MG63 (cell line): ENCODE results near the gene SP1. TPM values are rescaled to one million over a fixed set of nuclear protein-coding genes. Genes with fewer than 3 reads are reported as not detected.
A peak's percentile ranks its signal among the peaks of the same experiment; 100 is the strongest.
"Not testable (repeated sequence)": the region's sequence is repeated elsewhere in the genome, so short reads cannot be mapped to it uniquely, and the experiment has no call there.

Experiments
- DNase-seq: peaks from one replicate; pipeline ENCODE4 v3.0.0-alpha.2; 2020
- H3K27me3 ChIP-seq: fragments of 250-450 bp; sonication (Bioruptor Pico); 2 replicates; pipeline ENCODE4 v1.5.1; 2020; ENCODE audit warnings: mild to moderate bottlenecking, moderate library complexity
- H3K36me3 ChIP-seq: fragments of 250-450 bp; sonication (Bioruptor Pico); 2 replicates; pipeline ENCODE4 v1.5.1; 2020; ENCODE audit warnings: mild to moderate bottlenecking, moderate library complexity
- H3K4me3 ChIP-seq: fragments of 250-450 bp; sonication (Bioruptor Pico); 2 replicates; pipeline ENCODE4 v1.5.1; 2020; ENCODE audit warnings: mild to moderate bottlenecking, moderate library complexity
- H3K9me3 ChIP-seq: fragments of 250-450 bp; sonication (Bioruptor Pico); 2 replicates; pipeline ENCODE4 v1.5.1; 2020; ENCODE audit warnings: mild to moderate bottlenecking, moderate library complexity
- total RNA-seq: library from RNA; depleted of rRNA; stranded (reverse); fragments of >200 nt; shearing (Covaris generic); gene quantifications from 2 replicates; pipeline ENCODE4 v1.2.3, GENCODE V29; 2014; ENCODE audit warnings: low replicate concordance

Gene SP1
- total RNA-seq, 1 experiment from 2014 or later, result 22.3 TPM

DNA sequence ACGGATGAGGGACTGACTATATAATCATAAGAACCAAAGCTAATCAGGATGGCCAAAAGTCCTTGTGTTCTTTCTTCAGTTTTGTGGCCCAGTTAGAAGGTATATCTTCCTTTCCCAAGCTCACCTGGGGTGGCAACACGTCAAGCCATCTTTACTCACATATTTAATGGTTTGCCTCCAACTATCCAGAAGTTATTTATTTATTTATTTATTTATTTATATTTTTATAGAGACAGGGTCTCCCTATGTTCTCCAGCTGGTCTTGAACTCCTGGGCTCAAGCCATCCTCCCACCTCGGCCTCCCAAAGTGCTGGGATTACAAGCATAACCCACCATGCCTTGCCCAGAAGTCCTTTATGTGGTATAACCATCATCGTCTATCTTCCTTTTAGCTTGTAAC lies 32.1 kb upstream of the SP1 start:
- Histone ChIP-seq H3K36me3 (no peaks in the 10 kb centered on the region), H3K9me3 (no peaks in the 10 kb centered on the region), H3K27me3 (no peaks in the 10 kb centered on the region), H3K4me3 (no peak overlapping the region)
- no peak for DNase-seq

DNA sequence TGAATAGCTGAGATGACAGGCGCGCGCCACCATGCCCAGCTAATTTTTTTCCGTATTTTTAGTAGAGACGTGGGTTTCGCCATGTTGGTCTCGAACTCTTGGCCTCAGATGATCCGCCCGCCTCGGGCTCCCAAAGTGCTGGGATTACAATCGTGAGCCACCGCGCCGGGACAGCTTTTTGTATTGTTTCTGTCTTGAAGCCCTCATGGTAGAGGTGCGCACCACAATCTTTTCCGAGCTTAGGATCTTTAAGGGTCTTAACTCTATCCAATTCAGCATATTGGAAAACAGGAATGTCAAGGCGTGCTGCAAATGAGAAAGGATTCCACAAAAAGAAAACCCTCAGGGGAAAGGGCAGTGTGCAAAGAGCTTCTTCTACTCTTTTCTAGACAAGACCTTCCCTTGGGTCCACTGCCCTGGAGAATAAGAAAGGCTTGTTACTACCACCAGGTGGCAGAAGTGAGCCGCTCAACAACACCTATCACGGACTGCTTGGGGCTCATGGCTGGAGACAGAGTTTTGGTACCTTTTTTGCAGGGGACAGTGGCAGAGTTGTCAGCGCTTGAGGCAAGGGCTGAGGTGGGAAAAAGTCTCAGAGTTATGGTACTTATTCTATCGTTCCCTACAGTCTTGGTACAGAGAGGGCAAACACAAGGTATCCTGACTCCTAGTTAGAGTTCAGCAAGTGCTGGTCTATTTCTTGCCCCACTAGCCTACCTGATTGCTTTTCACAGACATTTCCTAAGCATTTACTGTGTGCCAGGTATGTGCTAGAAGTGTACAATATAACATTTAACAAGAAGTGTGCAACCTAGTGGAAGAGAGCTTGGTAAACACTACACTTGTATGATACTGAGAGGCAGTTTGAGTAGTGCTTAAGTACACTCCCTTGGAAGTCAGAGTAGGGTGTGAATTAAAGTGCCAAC lies 27.4 kb upstream of the SP1 start:
- no peaks in the 10 kb centered on the region for H3K9me3 ChIP-seq
- H3K36me3 ChIP-seq, result no peaks in the 10 kb centered on the region
- no peaks in the 10 kb centered on the region for H3K27me3 ChIP-seq
- H3K4me3 ChIP-seq, result no peak overlapping the region
- peak; percentile 62 for DNase-seq

DNA sequence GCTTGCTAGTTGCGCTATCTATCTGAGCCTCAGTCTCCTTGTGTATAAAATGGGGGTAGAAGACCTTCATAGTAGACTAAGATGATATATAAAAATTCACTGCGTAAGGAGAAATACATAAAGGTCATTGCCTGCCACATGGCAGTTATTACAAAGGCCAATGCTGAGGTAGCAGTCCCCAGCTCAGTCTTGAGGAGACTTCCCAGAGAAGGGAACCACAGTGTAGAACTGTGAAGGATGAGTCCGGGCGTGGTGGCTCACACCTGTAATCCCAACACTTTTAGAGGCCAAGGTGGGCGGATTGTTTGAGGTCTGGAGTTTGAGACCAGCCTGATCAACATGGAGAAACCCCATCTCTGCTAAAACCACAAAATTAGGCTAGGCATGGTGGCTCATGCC lies 26.7 kb upstream of the SP1 start:
- Histone ChIP-seq H3K9me3 (no peaks in the 10 kb centered on the region), H3K4me3 (no peak overlapping the region), H3K27me3 (no peaks in the 10 kb centered on the region), H3K36me3 (no peaks in the 10 kb centered on the region)
- DNase-seq, result no peak

DNA sequence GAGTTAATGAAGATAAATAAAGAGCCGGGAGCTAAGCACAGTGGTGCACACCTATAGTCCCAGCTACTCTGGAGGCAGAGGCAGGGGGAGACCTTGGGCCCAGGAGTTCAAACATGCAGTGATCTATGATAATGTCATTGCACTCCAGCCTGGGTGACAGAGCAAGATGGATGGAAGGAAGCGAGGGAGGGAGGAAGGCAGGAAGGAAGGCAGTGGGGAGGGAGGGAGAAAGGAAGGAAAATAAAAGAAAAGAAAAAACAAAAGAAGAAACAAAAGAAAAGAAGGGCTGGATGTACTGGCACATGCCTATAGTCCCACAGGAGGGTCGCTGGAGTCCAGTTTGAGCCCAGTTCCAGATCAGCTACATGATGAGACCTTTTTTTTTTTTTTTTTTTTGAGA lies 24.9 kb upstream of the SP1 start:
- no peak for DNase-seq
- H3K36me3 ChIP-seq, result no peaks in the 10 kb centered on the region
- H3K4me3 ChIP-seq, result no peak overlapping the region
- no peaks in the 10 kb centered on the region for H3K9me3 ChIP-seq
- no peaks in the 10 kb centered on the region for H3K27me3 ChIP-seq

DNA sequence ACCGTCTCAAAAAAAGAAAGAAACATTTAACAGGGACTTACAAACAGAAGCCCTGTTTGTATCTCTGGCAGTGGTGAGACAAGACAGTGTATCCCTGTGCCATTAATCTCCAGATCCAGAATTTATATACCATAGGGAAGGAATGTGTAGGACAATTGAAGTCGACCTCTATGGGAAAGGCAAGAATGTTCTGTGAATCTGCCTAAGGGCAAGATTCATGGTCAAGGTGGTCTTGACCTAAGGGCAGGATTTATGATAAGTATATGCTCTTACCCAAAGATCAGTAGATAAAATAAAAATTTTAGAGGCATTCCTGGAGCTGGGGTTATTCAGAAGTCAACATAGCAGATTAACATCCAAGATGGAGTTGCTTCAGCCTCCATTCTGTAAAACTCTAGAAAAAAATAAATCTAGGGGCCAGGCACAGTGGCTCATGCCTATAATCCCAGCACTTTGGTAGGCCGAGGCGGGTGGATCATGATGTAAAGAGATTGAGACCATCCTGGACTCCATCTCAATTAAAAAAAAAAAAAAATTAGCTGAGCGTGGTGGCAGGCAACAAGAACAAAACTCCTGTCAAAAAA lies 21.0 kb upstream of the SP1 start:
- Histone ChIP-seq H3K9me3 (no peaks in the 10 kb centered on the region), H3K27me3 (no peaks in the 10 kb centered on the region), H3K36me3 (no peaks in the 10 kb centered on the region), H3K4me3 (no peak overlapping the region)
- DNase-seq, result no peak

DNA sequence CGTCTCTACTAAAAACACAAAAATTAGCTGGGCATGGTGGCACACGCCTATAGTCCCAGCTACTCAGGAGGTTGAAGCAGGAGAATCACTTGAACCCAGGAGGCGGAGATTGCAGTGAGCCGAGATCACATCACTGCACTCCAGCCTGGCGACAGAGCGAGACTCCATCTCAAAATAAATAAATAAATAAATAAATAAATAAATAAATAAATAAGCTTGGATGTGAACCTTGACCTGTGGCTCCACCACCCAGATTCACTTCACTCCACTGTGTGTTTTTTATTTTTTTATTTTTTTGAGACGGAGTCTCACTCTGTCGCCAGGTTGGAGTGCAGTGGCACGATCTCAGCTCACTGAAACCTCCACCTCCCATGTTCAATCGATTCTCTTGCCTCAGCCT lies 18.3 kb upstream of the SP1 start:
- H3K36me3 ChIP-seq, H3K4me3 ChIP-seq, H3K9me3 ChIP-seq, H3K27me3 ChIP-seq, DNase-seq: not testable (repeated sequence)

DNA sequence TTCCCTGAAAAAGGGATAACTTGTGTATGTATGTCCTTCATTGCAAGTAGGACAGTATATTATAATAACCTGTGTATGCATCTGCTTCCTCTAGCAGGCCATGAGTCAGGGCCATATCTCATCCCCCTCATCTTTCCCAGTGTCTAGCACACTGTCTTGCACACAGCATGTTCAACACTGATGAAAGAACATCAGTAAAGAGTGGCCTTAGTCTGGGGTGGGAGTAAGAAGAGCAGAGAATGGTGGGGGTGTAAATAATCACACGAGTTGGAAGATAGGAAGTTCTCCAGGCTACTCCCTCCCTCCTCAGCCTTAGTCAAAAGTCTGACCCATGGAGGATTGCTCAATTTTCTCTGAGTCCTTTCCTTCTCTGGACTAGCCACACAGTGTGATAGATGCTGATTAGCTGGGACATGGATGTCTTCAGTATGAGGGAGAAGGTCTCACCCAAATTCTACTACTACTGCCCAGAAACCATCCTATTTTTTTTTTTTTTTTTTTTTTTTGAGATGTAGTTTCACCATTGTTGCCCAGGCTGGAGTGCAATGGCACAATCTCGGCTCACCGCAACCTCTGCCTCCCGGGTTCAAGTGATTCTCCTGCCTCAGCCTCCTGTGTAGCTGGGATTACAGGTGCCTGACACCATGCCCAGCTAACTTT lies 14.6 kb upstream of the SP1 start:
- Histone ChIP-seq H3K27me3 (no peaks in the 10 kb centered on the region), H3K36me3 (no peaks in the 10 kb centered on the region), H3K4me3 (no peak overlapping the region), H3K9me3 (peaks cover 3% of the 10 kb centered on the region)
- DNase-seq, result no peak

DNA sequence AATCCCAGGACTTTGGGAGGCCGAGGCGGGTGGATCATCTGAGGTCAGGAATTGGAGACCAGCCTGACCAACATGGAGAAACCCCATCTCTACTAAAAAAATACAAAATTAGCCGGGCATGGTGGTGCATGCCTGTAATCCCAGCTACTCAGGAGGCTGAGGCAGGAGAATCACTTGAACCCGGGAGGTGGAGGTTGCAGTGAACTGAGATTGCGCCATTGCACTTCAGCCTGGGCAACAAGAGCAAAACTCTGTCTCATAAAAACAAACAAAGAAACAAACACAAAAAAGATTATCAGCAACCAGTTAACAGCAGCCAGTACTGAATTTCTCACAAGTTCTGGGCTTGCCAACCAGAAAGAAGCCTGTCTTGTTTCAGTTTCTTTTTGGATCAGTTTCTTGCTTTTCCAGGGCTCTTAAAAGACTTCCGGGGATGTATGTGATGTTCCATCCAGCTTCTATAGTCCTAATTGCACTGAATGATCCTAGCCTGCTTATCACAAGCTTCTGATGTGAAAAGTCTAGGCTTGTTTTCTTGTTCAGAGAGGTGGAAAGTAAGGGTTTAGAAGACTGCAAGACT lies 6.3 kb upstream of the SP1 start:
- not testable (repeated sequence) for H3K36me3 ChIP-seq, DNase-seq, H3K9me3 ChIP-seq, H3K4me3 ChIP-seq, H3K27me3 ChIP-seq

DNA sequence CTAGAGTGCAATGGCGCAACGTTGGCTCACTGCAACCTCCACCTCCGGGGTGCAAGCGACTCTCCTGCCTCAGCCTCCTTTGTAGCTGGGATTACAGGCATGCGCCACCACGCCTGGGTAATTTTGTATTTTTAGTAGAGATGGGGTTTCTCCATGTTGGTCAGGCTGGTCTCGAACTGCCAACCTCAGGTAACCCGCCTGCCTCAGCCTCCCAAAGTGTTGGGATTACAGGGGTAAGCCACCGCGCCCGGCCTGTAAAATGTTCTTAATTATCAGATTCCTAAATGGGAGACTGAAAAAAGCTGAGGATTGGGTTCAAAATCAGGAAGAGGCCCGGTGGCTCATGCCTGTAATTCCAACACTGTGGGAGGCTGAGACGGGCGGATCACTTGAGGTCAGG lies 5.7 kb upstream of the SP1 start:
- H3K9me3 ChIP-seq, H3K4me3 ChIP-seq, H3K36me3 ChIP-seq, H3K27me3 ChIP-seq, DNase-seq: not testable (repeated sequence)

DNA sequence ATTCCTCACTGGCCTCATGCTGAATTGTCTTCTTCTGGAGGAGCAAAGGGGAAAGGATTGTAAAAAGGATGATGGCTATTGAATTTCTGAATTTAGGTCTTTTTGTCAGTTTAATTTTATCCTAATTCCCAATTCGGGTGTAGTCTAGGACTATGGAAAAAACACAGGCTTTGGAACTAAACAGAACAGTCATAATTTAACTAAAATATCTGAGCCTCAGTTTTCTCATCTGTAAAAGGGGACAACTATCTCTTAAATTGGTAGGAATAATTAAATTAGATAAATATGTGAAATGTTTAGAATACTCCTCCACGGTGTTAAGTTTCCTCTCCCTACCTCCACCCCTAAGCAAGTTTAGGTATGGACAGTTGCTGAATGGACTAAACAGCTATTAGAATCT lies 3.2 kb upstream of the SP1 start:
- Histone ChIP-seq H3K4me3 (no peak overlapping the region), H3K9me3 (no peaks in the 10 kb centered on the region), H3K36me3 (peaks cover 8% of the 10 kb centered on the region), H3K27me3 (no peaks in the 10 kb centered on the region)
- no peak for DNase-seq

DNA sequence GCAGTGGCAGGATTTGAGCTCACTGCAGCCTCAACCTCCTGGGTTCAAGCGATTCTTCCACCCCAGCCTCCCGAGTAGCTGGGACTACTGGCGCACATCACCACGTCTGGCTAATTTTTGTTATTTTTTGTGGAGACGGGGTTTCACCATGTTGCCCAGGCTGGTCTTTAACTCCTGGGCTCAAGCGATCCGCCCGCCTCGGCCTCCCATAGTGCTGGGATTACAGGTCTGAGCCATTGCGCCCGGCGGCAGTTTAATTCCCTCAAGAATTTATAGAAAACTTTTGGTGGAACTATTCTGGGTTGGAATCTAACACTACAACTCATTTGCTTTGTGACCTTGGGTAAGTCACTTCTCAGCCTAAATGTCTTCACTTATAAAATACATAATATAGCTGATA lies 1.8 kb upstream of the SP1 start:
- H3K9me3 ChIP-seq, result no peaks in the 10 kb centered on the region
- no peak for DNase-seq
- H3K36me3 ChIP-seq, result peaks cover 22% of the 10 kb centered on the region
- no peak overlapping the region for H3K4me3 ChIP-seq
- H3K27me3 ChIP-seq, result no peaks in the 10 kb centered on the region

DNA sequence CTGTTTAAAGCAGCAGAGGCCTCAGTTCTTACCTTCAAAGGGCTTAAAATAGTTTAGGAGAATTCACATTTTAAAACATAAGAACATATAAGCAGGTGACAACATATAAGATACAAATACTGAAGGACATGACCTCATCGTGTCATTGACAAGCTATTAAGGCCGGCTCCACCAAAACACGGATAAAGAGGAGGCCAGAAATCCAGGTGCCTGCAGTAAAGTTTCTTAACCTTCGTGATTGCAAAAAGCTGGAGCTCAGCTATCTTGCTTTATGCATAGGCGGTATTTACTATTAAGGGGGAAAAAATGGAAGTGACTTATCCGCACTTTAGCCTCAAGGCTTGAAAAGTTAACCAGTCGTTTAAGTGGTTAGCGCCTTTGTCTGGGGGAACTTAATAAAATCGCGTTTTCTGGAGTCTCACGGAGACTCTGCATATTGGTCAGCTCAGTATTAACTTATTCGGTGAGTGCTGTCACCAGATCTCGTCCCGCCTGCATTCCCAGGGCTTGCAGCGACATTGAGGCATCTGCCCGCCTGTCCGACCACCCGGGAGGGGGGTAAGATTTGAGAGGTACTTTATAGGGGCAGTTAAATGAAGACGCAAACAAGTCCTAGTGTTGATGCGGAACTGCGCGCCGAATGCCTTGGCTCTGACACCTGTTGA lies 1.1 kb upstream of the SP1 start:
- Histone ChIP-seq H3K4me3 (peak overlapping the region; percentile 53), H3K36me3 (peaks cover 27% of the 10 kb centered on the region), H3K9me3 (no peaks in the 10 kb centered on the region), H3K27me3 (no peaks in the 10 kb centered on the region)
- DNase-seq, result no peak

DNA sequence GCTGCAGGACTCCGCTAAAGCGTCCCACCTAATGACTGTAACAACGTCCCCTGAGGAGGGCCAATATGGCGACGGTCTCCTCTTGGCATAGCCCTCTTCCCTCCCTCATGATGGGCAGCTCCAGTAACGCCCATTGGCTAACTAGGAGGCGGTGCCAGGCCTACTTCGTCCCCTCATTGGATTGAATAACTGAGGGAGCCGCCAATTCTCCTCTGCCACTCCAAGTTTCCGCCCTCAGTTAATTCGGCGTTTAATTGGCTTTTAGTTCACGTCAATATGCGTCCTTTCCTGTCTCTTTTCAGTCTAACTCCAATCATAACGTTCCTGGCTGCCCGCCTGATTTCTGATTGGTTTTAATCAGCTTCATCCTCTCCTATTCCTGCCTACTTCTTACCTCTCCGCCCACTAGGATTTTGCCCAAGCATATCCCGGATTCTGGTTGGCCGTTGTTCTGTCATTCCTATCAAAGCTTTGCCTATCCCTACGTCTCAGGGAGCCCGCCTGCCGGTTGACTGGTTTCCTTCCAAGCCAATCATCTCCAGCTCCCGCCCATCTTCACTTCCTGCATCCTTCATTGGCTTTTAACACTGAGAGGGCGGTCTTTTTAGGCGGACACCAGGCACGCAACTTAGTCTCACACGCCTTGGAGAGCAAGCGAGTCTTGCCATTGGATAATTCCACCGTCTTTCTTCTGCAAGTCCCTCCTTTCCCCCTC lies 430 bp upstream of the SP1 start:
- H3K4me3 ChIP-seq, result peak overlapping the region; percentile 53
- H3K36me3 ChIP-seq, result peaks cover 31% of the 10 kb centered on the region
- H3K9me3 ChIP-seq, result no peaks in the 10 kb centered on the region
- DNase-seq, result peak; percentile 99
- no peaks in the 10 kb centered on the region for H3K27me3 ChIP-seq

DNA sequence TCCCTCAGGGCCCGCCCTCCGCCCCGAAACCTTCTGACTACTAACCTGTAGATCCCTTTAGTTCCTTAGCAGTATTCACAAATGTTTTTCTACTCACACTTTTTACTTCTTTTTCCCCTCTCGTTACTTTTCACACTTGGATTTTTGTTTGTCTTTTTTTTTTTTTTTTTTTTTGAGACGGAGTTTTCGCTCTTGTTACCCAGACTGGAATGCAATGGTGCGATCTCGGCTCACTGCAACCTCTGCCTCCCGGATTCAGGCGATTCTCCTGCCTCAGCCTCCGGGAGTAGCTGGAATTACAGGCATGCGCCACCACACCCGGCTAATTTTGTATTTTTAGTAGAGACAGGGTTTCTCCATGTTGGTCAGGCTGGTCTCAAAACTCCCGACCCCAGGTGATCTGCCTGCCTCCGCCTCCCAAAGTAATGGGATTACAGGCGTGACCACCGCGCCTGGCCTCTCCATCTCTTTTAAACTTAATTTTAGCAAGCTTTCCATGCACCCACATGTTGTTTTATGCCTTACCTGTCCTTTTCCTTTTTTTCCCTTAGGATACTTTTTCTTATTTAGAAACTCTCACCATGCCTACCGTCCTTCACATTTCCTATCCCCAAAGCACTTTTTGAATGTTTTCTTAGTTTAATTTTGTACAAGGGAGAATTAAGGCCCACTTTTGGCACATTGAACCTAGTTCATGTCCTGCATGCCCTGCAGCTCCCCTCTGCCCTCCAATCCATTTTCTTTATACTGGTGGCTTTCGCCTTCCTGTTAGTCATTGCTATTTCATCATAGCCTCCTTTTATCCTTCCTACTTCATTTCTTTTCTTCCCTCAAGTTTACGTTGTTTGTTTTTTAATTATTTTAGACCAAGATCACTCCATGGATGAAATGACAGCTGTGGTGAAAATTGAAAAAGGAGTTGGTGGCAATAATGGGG lies 1.1 kb downstream of the SP1 start:
- no peaks in the 10 kb centered on the region for H3K27me3 ChIP-seq
- DNase-seq, result no peak
- H3K4me3 ChIP-seq, result peak overlapping the region; percentile 50
- H3K36me3 ChIP-seq, result peaks cover 43% of the 10 kb centered on the region
- H3K9me3 ChIP-seq, result no peaks in the 10 kb centered on the region
